ENCODE data around the gene MRPL50. TPM values are rescaled to one million over a fixed set of nuclear protein-coding genes. Genes with fewer than 3 reads are reported as not detected.

Gene MRPL50
- total RNA-seq, 1 experiment from 2014 or later, result 11.9 TPM

DNA sequence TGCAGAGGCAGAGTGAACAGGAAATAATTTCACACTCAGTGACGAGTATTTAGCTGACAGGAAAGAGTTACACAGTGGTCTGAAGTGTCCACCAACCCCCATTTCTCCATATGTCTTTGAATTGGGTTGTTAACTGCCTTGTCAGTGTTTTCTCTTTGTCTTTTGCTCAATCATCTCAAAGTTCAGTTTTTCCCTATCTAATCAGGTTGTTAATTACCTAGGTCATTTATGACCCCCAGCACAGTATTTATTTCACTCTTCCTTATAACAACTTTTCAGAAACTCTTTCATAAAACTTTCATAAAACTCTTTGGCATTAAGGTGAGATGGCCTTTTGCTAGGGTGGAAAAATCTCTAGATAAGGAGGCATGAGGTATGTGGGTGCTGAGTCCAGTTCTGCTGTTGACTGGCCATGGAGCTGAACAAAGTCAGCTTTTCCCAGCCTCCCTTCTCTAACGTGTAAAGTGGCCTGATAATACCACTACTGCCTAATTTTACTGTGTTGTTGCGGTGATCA is 42.4 kb upstream of the MRPL50 start:
- no peaks in the 10 kb centered on the region for H3K4me1 ChIP-seq (replicated peaks; ENCODE audit: insufficient read depth)
- no peaks in the 10 kb centered on the region for H3K9me3 ChIP-seq (ENCODE audit: insufficient read depth, low read depth)
- no peak overlapping the region for H2AFZ ChIP-seq
- H3K79me2 ChIP-seq (ENCODE audit: low read depth), result no peaks in the 10 kb centered on the region
- ChIA-PET CTCF (no interaction called here), POLR2A (ENCODE audit: unreplicated experiment) (no interaction called here)
- no peaks in the 10 kb centered on the region for H3K9me2 ChIP-seq (ENCODE audit: insufficient read depth)
- TF ChIP-seq, protein P1, sequence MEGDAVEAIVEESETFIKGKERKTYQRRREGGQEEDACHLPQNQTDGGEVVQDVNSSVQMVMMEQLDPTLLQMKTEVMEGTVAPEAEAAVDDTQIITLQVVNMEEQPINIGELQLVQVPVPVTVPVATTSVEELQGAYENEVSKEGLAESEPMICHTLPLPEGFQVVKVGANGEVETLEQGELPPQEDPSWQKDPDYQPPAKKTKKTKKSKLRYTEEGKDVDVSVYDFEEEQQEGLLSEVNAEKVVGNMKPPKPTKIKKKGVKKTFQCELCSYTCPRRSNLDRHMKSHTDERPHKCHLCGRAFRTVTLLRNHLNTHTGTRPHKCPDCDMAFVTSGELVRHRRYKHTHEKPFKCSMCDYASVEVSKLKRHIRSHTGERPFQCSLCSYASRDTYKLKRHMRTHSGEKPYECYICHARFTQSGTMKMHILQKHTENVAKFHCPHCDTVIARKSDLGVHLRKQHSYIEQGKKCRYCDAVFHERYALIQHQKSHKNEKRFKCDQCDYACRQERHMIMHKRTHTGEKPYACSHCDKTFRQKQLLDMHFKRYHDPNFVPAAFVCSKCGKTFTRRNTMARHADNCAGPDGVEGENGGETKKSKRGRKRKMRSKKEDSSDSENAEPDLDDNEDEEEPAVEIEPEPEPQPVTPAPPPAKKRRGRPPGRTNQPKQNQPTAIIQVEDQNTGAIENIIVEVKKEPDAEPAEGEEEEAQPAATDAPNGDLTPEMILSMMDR (conservative IDR thresholded peaks at IDR 0.05), result no peak
- TF ChIP-seq EZH2 (IDR thresholded peaks at IDR 0.05; ENCODE audit: low read depth), result no peak
- no peaks in the 10 kb centered on the region for H3K36me3 ChIP-seq (ENCODE audit: low read depth)
- H3K27ac ChIP-seq, result no peak overlapping the region
- H3F3A ChIP-seq (ENCODE audit: insufficient read depth, low read depth), result no peaks in the 10 kb centered on the region
- H3K4me2 ChIP-seq, result no peak overlapping the region
- peaks cover 29% of the 10 kb centered on the region; the same call in 1 of the 2 replicates for H3K27me3 ChIP-seq (ENCODE audit: insufficient read depth, low read depth)
- intact Hi-C loops (cut with micrococcal nuclease; ENCODE audit: unreplicated experiment), result no loop called here
- BruUV-seq (replicated peaks), result no TSS peak
- H3K4me3 ChIP-seq, result no peak overlapping the region
- H4K20me1 ChIP-seq (ENCODE audit: insufficient read depth), result no peaks in the 10 kb centered on the region
- DNase-seq, result no peak

DNA sequence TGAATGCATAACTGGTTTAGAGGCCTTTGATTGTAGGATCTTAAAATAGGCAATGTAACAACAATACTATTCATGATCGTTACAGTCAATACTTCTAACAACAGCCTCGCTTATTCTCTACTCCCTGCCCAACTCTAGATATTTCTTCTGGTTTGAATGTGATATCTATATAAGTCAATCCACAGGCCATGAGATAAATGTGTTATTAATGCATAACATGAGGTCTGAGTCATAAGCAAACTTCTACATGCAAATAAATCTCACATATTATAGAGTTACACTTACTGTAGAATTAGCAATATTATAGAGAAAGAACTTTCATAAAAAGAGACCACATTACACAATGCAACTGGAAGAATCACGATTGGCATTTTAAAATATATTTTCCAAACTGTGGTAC is 40.1 kb upstream of the MRPL50 start:
- no peaks in the 10 kb centered on the region for H3K36me3 ChIP-seq (ENCODE audit: low read depth)
- no peaks in the 10 kb centered on the region for H3K4me1 ChIP-seq (replicated peaks; ENCODE audit: insufficient read depth)
- no peaks in the 10 kb centered on the region for H4K20me1 ChIP-seq (ENCODE audit: insufficient read depth)
- intact Hi-C loops (cut with micrococcal nuclease; ENCODE audit: unreplicated experiment), result no loop called here
- no peak overlapping the region for H3K4me3 ChIP-seq
- H3K27ac ChIP-seq, result no peak overlapping the region
- no peak overlapping the region for H3K4me2 ChIP-seq
- ChIA-PET CTCF (no interaction called here), POLR2A (ENCODE audit: unreplicated experiment) (no interaction called here)
- TF ChIP-seq, protein P1 (conservative IDR thresholded peaks at IDR 0.05), result no peak
- no peak for TF ChIP-seq EZH2 (IDR thresholded peaks at IDR 0.05; ENCODE audit: low read depth)
- DNase-seq, result no peak
- no TSS peak for BruUV-seq (replicated peaks)
- H2AFZ ChIP-seq, result no peak overlapping the region
- H3K9me3 ChIP-seq (ENCODE audit: insufficient read depth, low read depth), result no peaks in the 10 kb centered on the region
- no peaks in the 10 kb centered on the region for H3F3A ChIP-seq (ENCODE audit: insufficient read depth, low read depth)
- no peaks in the 10 kb centered on the region for H3K79me2 ChIP-seq (ENCODE audit: low read depth)
- peaks cover 33% of the 10 kb centered on the region; the same call in 1 of the 2 replicates for H3K27me3 ChIP-seq (ENCODE audit: insufficient read depth, low read depth)
- no peaks in the 10 kb centered on the region for H3K9me2 ChIP-seq (ENCODE audit: insufficient read depth)

DNA sequence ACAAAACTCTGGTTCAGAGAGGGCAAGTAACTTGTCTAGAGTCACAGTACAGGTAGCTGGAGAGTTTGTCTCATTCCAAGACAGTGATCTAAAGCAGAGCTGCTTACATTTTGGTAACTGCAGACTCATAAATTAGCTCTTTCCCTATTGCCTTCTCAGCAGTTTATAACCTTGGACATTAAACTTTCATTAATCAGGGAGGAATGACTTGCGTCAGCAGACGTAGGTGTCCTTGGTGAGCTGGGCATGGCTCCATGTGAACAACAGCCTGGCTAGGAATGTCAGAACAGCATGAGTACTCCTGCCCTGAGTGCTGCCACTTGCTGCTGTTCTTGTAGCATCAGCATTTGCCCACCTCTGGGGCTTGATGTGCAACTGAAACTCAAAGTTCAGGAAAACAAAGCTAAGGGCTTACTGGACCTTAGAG is 39.4 kb upstream of the MRPL50 start:
- Histone ChIP-seq H3K36me3 (ENCODE audit: low read depth) (no peaks in the 10 kb centered on the region), H3K4me3 (no peak overlapping the region), H3K4me2 (no peak overlapping the region), H3K9me3 (ENCODE audit: insufficient read depth, low read depth) (no peaks in the 10 kb centered on the region), H4K20me1 (ENCODE audit: insufficient read depth) (no peaks in the 10 kb centered on the region), H3K27me3 (ENCODE audit: insufficient read depth, low read depth) (peaks cover 30% of the 10 kb centered on the region; the same call in 1 of the 2 replicates), H3K27ac (no peak overlapping the region), H3F3A (ENCODE audit: insufficient read depth, low read depth) (no peaks in the 10 kb centered on the region), H2AFZ (no peak overlapping the region), H3K4me1 (replicated peaks; ENCODE audit: insufficient read depth) (no peaks in the 10 kb centered on the region), H3K9me2 (ENCODE audit: insufficient read depth) (no peaks in the 10 kb centered on the region), H3K79me2 (ENCODE audit: low read depth) (no peaks in the 10 kb centered on the region)
- BruUV-seq (replicated peaks), result no TSS peak
- no peak for DNase-seq
- intact Hi-C loops (cut with micrococcal nuclease; ENCODE audit: unreplicated experiment), result no loop called here
- TF ChIP-seq, protein P1 (conservative IDR thresholded peaks at IDR 0.05), result no peak
- no peak for TF ChIP-seq EZH2 (IDR thresholded peaks at IDR 0.05; ENCODE audit: low read depth)
- CTCF ChIA-PET, result no interaction called here
- POLR2A ChIA-PET (ENCODE audit: unreplicated experiment), result no interaction called here

All from PC-9 (cell line).